Right hindlimb (tissue), 1 donor: Measurements from ENCODE around the gene RDH16.
A peak's percentile ranks its signal among the peaks of the same experiment; 100 is the strongest.
"Not testable (repeated sequence)": the region's sequence is repeated elsewhere in the genome, so short reads cannot be mapped to it uniquely, and the experiment has no call there.

ENCODE experiments used
- DNase-seq: peaks from one replicate; pipeline ENCODE4 v3.0.0-alpha.2; 2018

Gene RDH16

GRCh38 chr12:56988207-56988739, 30.9 kb upstream of the RDH16 start:
- DNase-seq = peak; percentile 15

GRCh38 chr12:56987551-56988053, 30.2 kb upstream of the RDH16 start:
- peak; percentile 84 for DNase-seq

DNA sequence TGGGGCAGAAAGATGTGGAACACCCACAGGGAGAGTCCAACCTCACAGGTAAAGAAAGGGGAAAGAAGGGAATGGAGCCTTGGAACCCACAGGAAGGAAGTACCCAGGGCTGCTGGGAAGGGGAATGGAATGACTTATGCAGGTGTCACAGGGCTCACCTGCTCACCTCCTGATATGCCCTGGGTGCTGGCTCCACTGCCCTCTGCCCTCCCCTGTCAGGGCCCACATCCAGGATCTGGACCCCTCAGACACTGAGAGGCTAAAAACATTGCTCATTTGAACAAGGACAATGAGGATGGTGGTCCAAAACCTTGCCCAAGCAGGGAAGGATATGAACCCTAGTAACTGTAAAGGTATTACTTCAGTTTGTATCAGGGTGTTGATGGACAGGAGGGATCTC, 29.6 kb upstream of the RDH16 start:
- DNase-seq = no peak

- not testable (repeated sequence) for DNase-seq
Measured at GRCh38 chr12:56985714-56986113, 28.3 kb upstream of the RDH16 start.

DNA sequence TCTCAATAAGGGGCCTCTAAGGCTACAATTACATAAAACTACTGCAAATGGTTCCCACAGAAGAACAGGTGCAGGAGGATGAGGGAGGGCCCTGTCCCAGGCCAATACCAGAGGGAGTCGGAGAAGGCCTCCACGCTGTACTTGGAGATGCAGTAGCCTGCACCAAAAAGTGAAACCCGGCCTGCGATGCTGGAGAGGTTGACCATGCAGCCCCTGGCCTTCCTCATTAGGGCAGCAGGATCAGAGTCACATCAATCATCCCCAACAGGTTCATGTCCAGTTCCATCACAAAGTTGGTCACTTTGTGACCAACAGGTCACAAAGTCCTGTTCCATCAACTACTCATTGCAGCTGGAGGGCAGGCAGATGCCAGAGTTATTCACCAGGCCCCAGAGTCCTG, 26.0 kb upstream of the RDH16 start:
- DNase-seq = no peak

DNA sequence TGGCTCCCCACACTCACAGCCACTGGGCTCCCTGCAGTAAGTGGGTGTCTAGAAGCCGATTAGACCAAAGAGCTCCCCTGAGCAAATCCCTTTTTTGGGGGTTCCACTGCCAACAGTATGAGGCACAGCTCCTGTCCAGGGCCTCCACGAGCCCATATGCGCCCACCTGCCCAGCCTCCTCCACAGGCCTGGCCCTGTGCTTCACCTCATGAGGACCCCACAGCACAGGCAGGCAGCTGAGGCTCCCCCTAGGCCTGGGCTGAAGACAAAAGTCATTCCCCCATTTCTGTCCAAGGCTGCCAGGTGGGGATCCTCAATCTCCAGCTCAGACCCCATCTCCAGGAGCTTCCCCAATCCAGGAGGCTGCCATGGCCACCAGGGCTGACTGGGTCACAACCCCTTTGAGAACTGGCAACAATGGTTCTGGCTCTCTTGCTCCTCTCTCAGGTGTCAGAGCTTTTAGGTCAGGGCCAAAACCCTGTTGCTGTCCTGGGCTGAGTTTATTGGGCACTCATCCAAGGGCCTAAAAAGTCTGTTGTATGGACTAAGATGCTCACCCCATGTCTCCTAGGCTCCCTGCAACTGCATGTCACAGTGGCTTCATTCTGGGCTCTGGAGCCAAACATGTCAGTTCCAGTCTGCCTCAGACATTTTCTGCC, 25.3 kb upstream of the RDH16 start:
- not testable (repeated sequence) for DNase-seq

DNA sequence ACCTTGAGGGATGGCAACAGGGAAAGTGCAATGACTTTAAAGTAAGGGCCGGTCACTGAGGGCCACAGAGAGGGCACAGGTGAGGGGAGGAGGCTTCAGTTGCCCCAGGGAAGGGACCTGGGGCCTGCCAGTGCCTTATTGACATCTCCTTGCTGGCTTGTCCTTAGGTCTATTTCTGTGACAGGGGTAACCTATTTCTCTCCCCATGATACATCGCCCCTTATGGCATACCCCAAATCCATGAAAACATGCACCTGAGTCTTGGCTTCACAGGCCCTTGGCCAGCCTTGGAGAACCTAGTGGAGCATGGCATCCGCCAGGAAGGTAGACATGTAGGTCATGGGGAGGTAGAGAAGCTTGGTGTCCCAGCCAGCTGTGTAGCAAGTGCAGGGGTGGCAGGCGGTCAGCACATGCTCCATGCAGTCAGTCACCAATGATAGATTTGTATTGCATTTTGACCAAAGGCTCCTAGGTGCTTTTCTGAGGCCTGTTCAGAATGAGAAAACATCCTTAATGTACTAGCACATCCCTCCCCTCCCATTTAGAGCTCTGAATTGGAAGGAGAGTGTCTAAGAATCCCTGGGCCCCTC, 23.6 kb upstream of the RDH16 start:
- no peak for DNase-seq

DNA sequence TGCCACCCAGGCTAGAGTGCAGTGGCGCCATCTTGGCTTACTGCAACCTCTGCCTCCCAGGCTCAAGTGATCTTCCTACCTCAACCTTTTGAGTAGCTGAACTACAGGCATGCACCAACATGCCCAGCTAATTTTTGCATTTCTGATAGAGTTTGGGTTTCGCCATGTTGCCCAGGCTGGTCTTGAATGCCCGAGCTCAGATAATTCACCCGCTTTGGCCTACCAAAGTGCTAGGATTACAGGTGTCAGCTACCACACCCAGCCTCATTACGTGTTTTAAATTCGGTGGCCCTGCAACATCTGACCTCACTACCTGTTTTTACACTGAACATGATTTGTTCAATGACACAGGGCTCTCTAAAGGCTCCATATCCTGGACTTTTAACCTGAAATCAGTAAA, 22.9 kb upstream of the RDH16 start:
- no peak for DNase-seq

GRCh38 chr12:56979628-56980027, 22.2 kb upstream of the RDH16 start:
- no peak for DNase-seq

GRCh38 chr12:56978397-56979138, 21.2 kb upstream of the RDH16 start:
- no peak for DNase-seq

DNA sequence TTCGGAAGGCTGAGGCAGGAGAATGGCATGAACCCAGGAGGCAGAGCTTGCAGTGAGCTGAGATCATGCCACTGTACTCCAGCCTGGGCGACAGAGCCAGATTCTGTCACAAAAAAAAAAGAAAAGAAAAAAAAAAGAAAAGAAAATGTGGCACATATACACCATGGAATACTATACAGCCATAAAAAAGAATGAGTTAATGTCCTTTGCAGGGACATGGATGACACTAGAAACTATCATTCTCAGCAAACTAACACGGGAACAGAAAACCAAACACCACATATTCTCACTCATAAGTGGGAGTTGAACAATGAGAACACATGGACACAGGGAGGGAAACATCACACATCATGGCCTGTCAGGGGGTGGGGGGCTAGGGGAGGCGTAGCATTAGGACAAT, 20.0 kb upstream of the RDH16 start:
- not testable (repeated sequence) for DNase-seq

- not testable (repeated sequence) for DNase-seq
Measured at GRCh38 chr12:56974224-56974623, 16.8 kb upstream of the RDH16 start.

GRCh38 chr12:56968910-56969309, 11.5 kb upstream of the RDH16 start:
- not testable (repeated sequence) for DNase-seq

- DNase-seq = not testable (repeated sequence)
Measured at GRCh38 chr12:56965997-56966642, 8.7 kb upstream of the RDH16 start.

DNA sequence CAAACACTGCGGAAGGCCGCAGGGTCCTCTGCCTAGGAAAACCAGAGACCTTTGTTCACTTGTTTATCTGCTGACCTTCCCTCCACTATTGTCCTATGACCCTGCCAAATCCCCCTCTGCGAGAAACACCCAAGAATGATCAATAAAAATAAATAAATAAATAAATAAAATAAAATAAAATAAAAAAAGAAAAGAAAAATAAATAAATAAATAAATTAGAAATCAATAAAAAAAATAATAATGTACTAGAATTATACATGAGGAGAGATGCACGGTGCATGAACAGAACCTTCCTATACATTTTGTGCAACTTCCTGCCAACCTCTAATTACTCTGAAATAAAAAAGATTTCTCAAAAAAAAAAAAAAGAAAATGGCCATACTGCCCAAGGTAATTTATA, 7.7 kb upstream of the RDH16 start:
- not testable (repeated sequence) for DNase-seq

DNA sequence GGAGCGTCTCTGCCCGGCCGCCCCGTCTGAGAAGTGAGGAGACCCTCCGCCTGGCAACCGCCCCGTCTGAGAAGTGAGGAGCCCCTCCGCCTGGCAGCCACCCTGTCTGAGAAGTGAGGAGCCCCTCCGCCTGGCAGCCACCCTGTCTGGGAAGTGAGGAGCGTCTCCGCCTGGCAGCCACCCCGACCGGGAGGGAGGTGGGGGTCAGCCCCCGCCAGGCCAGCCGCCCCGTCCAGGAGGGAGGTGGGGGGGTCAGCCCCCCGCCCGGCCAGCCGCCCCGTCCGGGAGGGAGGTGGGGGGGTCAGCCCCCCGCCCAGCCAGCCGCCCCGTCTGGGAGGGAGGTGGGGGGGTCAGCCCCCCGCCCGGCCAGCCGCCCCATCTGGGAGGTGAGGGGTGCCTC, 6.1 kb upstream of the RDH16 start:
- not testable (repeated sequence) for DNase-seq

GRCh38 chr12:56962247-56962646, 4.8 kb upstream of the RDH16 start:
- DNase-seq = not testable (repeated sequence)

- DNase-seq = no peak
Measured at GRCh38 chr12:56958422-56958821, 1.0 kb upstream of the RDH16 start.

GRCh38 chr12:56955631-56956256, 1.7 kb downstream of the RDH16 start:
- no peak for DNase-seq

- DNase-seq = no peak
Measured at GRCh38 chr12:56954958-56955355, 2.5 kb downstream of the RDH16 start.

GRCh38 chr12:56954057-56954957, 3.1 kb downstream of the RDH16 start:
- DNase-seq = no peak

- no peak for DNase-seq
Measured at GRCh38 chr12:56953314-56953713, 4.1 kb downstream of the RDH16 start.
